HEK293 (cell line): ENCODE results near the gene NOXO1.

Source experiments
- BCL11B ChIP-seq: fragments of 450-650 bp; formaldehyde crosslinking; IDR thresholded peaks from 2 replicates; pipeline ENCODE4 v1.5.1; 2016; ENCODE audit warnings: low read depth, missing biosample characterization, missing genetic modification characterization
- EGR2 ChIP-seq: fragments of 450-650 bp; formaldehyde crosslinking; IDR thresholded peaks from 2 replicates; pipeline ENCODE4 v1.5.1; 2016; ENCODE audit warnings: low read depth, missing biosample characterization, missing genetic modification characterization
- ELK4 ChIP-seq: IDR thresholded peaks from 2 replicates; pipeline ENCODE4 v1.6.1; 2011; ENCODE audit warnings: mild to moderate bottlenecking, low read depth, low read length, borderline replicate concordance
- GLI2 ChIP-seq: fragments of 450-650 bp; formaldehyde crosslinking; IDR thresholded peaks from 2 replicates; pipeline ENCODE4; 2017; ENCODE audit warnings: missing biosample characterization, missing genetic modification characterization, low read depth, borderline replicate concordance
- GLIS2 ChIP-seq: fragments of 450-650 bp; formaldehyde crosslinking; IDR thresholded peaks from 2 replicates; pipeline ENCODE4 v1.5.1; 2016; ENCODE audit warnings: missing biosample characterization, missing genetic modification characterization
- KLF1 ChIP-seq: fragments of 450-650 bp; formaldehyde crosslinking; IDR thresholded peaks from 2 replicates; pipeline ENCODE4 v1.5.1; 2016; ENCODE audit warnings: missing biosample characterization, missing genetic modification characterization
- KLF8 ChIP-seq: fragments of 450-650 bp; formaldehyde crosslinking; IDR thresholded peaks from 2 replicates; pipeline ENCODE4 v1.5.1; 2016; ENCODE audit warnings: missing biosample characterization, missing genetic modification characterization
- KLF9 ChIP-seq: fragments of 450-650 bp; formaldehyde crosslinking; IDR thresholded peaks from 2 replicates; pipeline ENCODE4 v1.5.1; 2016; ENCODE audit warnings: missing biosample characterization, missing genetic modification characterization, low read depth
- PATZ1 ChIP-seq: fragments of 450-650 bp; formaldehyde crosslinking; IDR thresholded peaks from 2 replicates; pipeline ENCODE4 v1.5.1; 2016; ENCODE audit warnings: missing biosample characterization, missing genetic modification characterization
- RBAK ChIP-seq: fragments of 450-650 bp; formaldehyde crosslinking; IDR thresholded peaks from 2 replicates; pipeline ENCODE4 v1.5.1; 2016; ENCODE audit warnings: missing biosample characterization, missing genetic modification characterization
- SP3 ChIP-seq: fragments of 450-650 bp; formaldehyde crosslinking; IDR thresholded peaks from 2 replicates; pipeline ENCODE4 v1.5.1; 2016; ENCODE audit warnings: missing biosample characterization, missing genetic modification characterization
- SP7 ChIP-seq: fragments of 450-650 bp; formaldehyde crosslinking; IDR thresholded peaks from 2 replicates; pipeline ENCODE4 v1.5.1; 2016; ENCODE audit warnings: missing biosample characterization, missing genetic modification characterization
- TCF7L2 ChIP-seq: IDR thresholded peaks from 2 replicates; pipeline ENCODE4 v1.6.1; 2011; ENCODE audit warnings: low read depth, mild to moderate bottlenecking, inconsistent platforms, low read length, moderate library complexity, borderline replicate concordance
- ZBTB11 ChIP-seq: fragments of 450-650 bp; formaldehyde crosslinking; conservative IDR thresholded peaks from 2 replicates; pipeline ENCODE4 v1.5.1; 2016; ENCODE audit warnings: low read depth, missing biosample characterization, missing genetic modification characterization
- ZBTB26 ChIP-seq: fragments of 450-650 bp; formaldehyde crosslinking; optimal IDR thresholded peaks from 2 replicates; pipeline ENCODE3; 2016; ENCODE audit warnings: missing biosample characterization, mild to moderate bottlenecking, missing genetic modification characterization
- ZBTB8A ChIP-seq: fragments of 450-650 bp; formaldehyde crosslinking; IDR thresholded peaks from 2 replicates; pipeline ENCODE4 v1.5.1; 2016; ENCODE audit warnings: missing biosample characterization, missing genetic modification characterization
- ZIC2 ChIP-seq: fragments of 450-650 bp; formaldehyde crosslinking; IDR thresholded peaks from 2 replicates; pipeline ENCODE4 v1.5.1; 2016; ENCODE audit warnings: missing biosample characterization, missing genetic modification characterization
- ZNF112 ChIP-seq: fragments of 450-650 bp; formaldehyde crosslinking; IDR thresholded peaks from 2 replicates; pipeline ENCODE4 v1.5.0; 2017; ENCODE audit warnings: missing biosample characterization, missing genetic modification characterization
- ZNF121 ChIP-seq: fragments of 450-650 bp; formaldehyde crosslinking; IDR thresholded peaks from 2 replicates; pipeline ENCODE4 v1.5.1; 2016; ENCODE audit warnings: missing biosample characterization, missing genetic modification characterization
- ZNF133 ChIP-seq: fragments of 450-650 bp; formaldehyde crosslinking; IDR thresholded peaks from 2 replicates; pipeline ENCODE4 v1.5.1; 2016; ENCODE audit warnings: missing biosample characterization, missing genetic modification characterization
- ZNF138 ChIP-seq: fragments of 450-650 bp; formaldehyde crosslinking; IDR thresholded peaks from 2 replicates; pipeline ENCODE4 v1.5.1; 2016; ENCODE audit warnings: missing biosample characterization, missing genetic modification characterization, borderline replicate concordance
- ZNF16 ChIP-seq: fragments of 450-650 bp; formaldehyde crosslinking; IDR thresholded peaks from 2 replicates; pipeline ENCODE4 v1.5.1; 2016; ENCODE audit warnings: low read depth, missing biosample characterization, missing genetic modification characterization
- ZNF211 ChIP-seq: fragments of 450-650 bp; formaldehyde crosslinking; IDR thresholded peaks from 2 replicates; pipeline ENCODE4 v1.5.1; 2016; ENCODE audit warnings: low read depth, missing biosample characterization, missing genetic modification characterization
- ZNF239 ChIP-seq: fragments of 450-650 bp; formaldehyde crosslinking; IDR thresholded peaks from 2 replicates; pipeline ENCODE4 v1.5.1; 2016; ENCODE audit warnings: missing biosample characterization, missing genetic modification characterization
- ZNF350 ChIP-seq: fragments of 450-650 bp; formaldehyde crosslinking; IDR thresholded peaks from 2 replicates; pipeline ENCODE4 v1.5.0; 2017; ENCODE audit warnings: missing biosample characterization, mild to moderate bottlenecking, missing genetic modification characterization
- ZNF391 ChIP-seq: fragments of 450-650 bp; formaldehyde crosslinking; IDR thresholded peaks from 2 replicates; pipeline ENCODE4 v1.5.1; 2016; ENCODE audit warnings: low read depth, missing biosample characterization, missing genetic modification characterization, borderline replicate concordance
- ZNF488 ChIP-seq: fragments of 450-650 bp; formaldehyde crosslinking; IDR thresholded peaks from 2 replicates; pipeline ENCODE4 v1.5.1; 2016; ENCODE audit warnings: missing biosample characterization, missing genetic modification characterization
- ZNF571 ChIP-seq: fragments of 450-650 bp; formaldehyde crosslinking; IDR thresholded peaks from 2 replicates; pipeline ENCODE4 v1.5.0; 2017; ENCODE audit warnings: missing biosample characterization, missing genetic modification characterization
- ZNF692 ChIP-seq: fragments of 450-650 bp; formaldehyde crosslinking; IDR thresholded peaks from 2 replicates; pipeline ENCODE4 v1.5.1; 2016; ENCODE audit warnings: missing biosample characterization, missing genetic modification characterization

Gene NOXO1

GRCh38 chr16:1964506-1965395 is 16.5 kb downstream of the NOXO1 start, which contains the start of gene RPS2 (continued):
- TF ChIP-seq ZNF692 (tag by site-specific recombination): peak; percentile 52; the same call in 1 of the 2 replicates
- TF ChIP-seq ZBTB8A (tag by site-specific recombination): peak; percentile 46; the same call in 1 of the 2 replicates
- 0 out of 2 replicates have a peak, but pooled peaks have one; percentile 45 for TF ChIP-seq ZNF121 (tag by site-specific recombination)
- TF ChIP-seq GLIS2: peak; percentile 59
- no peak for TF ChIP-seq GLI2 (tag by site-specific recombination)
- TF ChIP-seq ZBTB26 (tag by site-specific recombination): peak; percentile 76
- TF ChIP-seq ZIC2: 0 out of 2 replicates have a peak, but pooled peaks have one; percentile 35
- TF ChIP-seq ZNF112 (tag by site-specific recombination): no peak
- TF ChIP-seq ZNF138 (tag by site-specific recombination): no peak
- peak; percentile 64; the same call in 1 of the 2 replicates for TF ChIP-seq ZNF239 (tag by site-specific recombination)
- no peak for TF ChIP-seq ZNF211 (tag by site-specific recombination)
- TF ChIP-seq TCF7L2: no peak
- TF ChIP-seq ZNF391 (tag by site-specific recombination): peak; percentile 83; the same call in 1 of the 2 replicates
- TF ChIP-seq SP7: peak; percentile 84
- TF ChIP-seq ZBTB11: peak; percentile 47
- TF ChIP-seq ZNF133 (tag by site-specific recombination): no peak
- TF ChIP-seq KLF9 (tag by site-specific recombination): peak; percentile 69
- peak; percentile 88 for TF ChIP-seq KLF8 (tag by site-specific recombination)
- TF ChIP-seq ELK4: no peak
- no peak for TF ChIP-seq ZNF571 (tag by site-specific recombination)
- TF ChIP-seq BCL11B (tag by site-specific recombination): peak; percentile 90
- TF ChIP-seq KLF1 (tag by site-specific recombination): peak; percentile 39
- 0 out of 2 replicates have a peak, but pooled peaks have one; percentile 9 for TF ChIP-seq RBAK (tag by site-specific recombination)
- peak; percentile 85 for TF ChIP-seq EGR2
- no peak for TF ChIP-seq ZNF16
- TF ChIP-seq ZNF488 (tag by site-specific recombination): no peak
- peak; percentile 70 for TF ChIP-seq PATZ1 (tag by site-specific recombination)
- peak; percentile 94 for TF ChIP-seq SP3 (tag by site-specific recombination)
- no peak for TF ChIP-seq ZNF350
